Non-pigmented ciliary epithelial cell (primary cell): ENCODE data around the gene TNFRSF13B.
"Not testable (repeated sequence)": the region's sequence is repeated elsewhere in the genome, so short reads cannot be mapped to it uniquely, and the experiment has no call there.

ENCODE experiments used
- DNase-seq: peaks from one replicate; pipeline ENCODE4 v3.0.0-alpha.2; 2010; ENCODE audit warnings: low read depth

Gene TNFRSF13B

GRCh38 chr17:16961022-16961421 is 10.9 kb downstream of the TNFRSF13B start:
- DNase-seq: not testable (repeated sequence)

DNA sequence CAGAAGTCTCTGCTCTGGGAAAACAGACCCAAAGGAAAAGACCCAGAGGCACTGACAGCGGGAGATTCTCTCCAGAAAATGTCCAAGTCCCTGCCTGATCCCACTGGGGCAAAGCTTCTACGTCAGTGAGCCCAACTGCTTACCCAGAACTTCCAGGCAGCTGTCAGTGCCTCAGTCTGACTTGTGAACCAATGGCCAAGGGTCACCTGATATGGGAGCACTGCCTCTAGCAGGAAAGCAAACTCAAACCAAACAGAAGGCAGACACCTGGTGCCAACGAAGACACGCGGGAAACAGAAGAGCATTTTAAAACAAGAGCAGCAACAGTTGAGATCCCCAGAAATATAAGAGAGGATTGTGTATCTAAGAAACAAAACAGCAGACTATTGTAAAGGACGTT is 16.9 kb downstream of the TNFRSF13B start:
- not testable (repeated sequence) for DNase-seq

DNA sequence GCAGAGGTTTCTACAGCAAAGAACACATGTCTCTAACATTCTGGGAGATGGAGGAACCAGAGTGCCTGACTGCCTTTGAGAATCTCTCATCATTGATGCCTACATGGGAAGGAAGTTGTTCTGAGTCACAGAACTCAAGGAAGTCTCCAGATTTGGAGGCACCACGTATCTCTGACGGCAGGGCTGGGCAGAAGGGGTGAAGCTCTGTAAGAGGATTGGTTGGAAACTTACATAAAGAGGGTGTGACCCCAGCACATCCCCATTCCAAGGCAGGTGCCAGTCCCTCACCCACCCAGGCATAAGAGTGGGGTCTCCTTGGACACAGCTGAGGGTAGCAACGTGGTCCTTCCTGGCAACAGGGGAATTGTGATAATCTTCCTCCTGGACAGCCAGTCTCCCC is 17.4 kb downstream of the TNFRSF13B start:
- DNase-seq: no peak

- DNase-seq: no peak
Observed at GRCh38 chr17:16953841-16954240, 18.1 kb downstream of the TNFRSF13B start.

- no peak for DNase-seq
Observed at GRCh38 chr17:16953347-16953746, 18.6 kb downstream of the TNFRSF13B start.

- no peak for DNase-seq
Observed at GRCh38 chr17:16952401-16952800, 19.5 kb downstream of the TNFRSF13B start.

- DNase-seq: no peak
Observed at GRCh38 chr17:16950488-16950887, 21.4 kb downstream of the TNFRSF13B start.

GRCh38 chr17:16948587-16949376 is 23.1 kb downstream of the TNFRSF13B start:
- DNase-seq: no peak

DNA sequence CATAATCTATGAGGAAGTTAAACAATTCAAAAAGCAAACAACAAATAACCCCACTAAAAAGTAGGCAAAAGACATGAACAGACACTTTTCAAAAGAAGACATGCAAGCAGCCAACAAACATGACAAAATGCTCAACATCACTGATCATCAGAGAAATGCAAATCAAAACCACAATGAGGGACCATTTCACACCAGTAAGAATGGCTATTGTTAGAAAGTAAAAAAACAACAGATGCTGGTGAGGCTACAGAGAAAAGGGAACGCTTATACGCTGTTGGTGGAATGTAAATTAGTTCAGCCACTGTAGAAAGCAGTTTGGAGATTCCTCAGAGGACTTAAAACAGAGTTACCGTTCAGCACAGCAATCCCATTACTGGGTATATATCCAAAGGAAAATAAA is 24.4 kb downstream of the TNFRSF13B start:
- DNase-seq: no peak

GRCh38 chr17:16945663-16946218 is 26.2 kb downstream of the TNFRSF13B start:
- DNase-seq: no peak

DNA sequence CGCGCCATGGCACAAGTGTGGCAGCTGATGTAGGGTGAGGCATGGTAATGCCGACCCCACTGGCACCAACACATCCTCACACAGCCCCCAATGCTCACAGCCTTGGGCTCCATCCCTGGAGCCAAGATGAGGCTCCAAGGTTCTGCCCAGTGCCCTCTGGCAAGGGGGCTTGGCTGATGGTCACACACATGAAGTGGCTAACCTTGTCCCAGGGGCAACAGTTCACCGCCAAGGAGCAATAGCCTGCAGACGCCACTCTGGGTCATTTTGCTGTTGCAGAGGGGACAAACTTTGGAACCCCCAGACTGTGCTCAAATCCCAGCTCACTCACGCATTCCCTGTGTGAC is 26.8 kb downstream of the TNFRSF13B start:
- DNase-seq: no peak

DNA sequence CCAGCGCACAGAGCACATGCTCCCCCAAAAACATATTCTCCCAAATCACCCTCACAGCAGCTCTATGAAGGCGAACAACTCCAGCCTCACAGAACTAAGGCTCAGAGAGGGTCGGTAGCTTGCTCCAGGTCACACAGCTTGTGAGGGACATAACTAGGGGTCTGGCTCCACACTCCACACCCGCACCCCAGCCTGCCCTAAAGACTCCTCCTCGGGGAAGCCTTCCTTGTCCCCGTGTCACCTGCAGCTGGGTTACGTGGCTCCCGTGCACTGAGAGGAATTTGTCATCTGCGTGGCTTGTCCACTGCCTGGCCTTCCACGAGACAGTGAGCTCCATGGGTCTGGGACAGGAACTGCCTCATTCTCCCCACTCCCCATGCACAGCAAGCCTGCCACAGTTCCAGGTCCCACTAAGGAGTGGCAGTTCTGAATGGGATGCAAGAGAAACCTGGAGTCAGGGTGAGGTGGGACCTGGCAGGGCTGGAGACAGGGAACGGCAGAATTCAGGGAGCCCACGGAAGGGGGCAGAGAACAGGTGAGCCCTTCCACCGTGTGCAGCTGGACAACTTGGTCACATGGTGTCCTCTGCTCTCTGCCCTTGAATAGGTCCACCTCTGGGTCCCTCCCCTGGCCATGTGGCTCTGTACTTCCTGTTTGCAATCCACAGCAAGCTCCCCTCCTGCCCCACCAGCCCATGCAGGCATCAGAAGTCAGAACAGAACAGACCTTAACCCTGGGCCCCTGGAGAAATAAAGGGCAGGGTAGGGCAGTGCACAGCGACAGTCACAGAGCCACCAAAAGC is 27.4 kb downstream of the TNFRSF13B start:
- no peak for DNase-seq

DNA sequence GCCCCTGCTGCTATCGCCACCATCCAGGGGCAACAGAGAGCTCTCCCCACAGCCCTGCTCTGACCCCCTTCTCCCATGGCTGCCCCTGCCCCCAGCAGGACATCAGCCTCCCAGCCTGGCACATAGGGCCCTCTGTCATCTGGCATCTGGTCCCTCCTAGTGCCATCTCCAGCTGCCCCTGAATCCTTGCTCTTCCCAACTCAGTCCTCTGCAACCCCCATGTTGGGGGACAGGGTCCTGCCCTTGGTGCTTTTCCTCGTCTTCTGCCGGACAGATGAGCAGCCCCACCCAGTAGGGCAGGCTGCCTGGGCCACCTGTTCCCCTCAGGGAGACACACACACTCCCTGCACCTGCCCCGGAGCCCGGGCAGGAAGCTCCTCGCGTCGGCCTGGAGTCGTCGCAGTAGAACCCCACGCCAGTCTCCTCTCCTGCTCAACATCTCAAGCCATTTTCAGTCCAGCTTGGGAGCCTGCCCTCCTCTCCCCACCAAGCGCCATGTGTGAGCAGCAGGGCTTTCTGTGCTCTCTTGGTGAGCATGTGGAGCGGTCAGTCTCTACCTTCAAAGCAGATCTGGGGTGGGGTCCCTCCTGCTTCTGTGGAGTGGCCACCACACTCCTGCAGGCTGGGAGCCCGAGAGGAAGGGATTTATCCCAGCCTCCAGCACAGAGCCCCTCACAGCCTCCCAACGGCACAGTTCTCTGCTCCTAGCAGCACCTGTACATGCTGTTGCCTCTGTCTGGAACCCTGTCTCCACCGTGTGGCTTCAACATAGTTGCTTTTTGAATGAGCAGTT is 28.2 kb downstream of the TNFRSF13B start:
- no peak for DNase-seq

GRCh38 chr17:16943032-16943352 is 28.9 kb downstream of the TNFRSF13B start:
- no peak for DNase-seq

GRCh38 chr17:16942141-16943031 is 29.5 kb downstream of the TNFRSF13B start:
- no peak for DNase-seq

DNA sequence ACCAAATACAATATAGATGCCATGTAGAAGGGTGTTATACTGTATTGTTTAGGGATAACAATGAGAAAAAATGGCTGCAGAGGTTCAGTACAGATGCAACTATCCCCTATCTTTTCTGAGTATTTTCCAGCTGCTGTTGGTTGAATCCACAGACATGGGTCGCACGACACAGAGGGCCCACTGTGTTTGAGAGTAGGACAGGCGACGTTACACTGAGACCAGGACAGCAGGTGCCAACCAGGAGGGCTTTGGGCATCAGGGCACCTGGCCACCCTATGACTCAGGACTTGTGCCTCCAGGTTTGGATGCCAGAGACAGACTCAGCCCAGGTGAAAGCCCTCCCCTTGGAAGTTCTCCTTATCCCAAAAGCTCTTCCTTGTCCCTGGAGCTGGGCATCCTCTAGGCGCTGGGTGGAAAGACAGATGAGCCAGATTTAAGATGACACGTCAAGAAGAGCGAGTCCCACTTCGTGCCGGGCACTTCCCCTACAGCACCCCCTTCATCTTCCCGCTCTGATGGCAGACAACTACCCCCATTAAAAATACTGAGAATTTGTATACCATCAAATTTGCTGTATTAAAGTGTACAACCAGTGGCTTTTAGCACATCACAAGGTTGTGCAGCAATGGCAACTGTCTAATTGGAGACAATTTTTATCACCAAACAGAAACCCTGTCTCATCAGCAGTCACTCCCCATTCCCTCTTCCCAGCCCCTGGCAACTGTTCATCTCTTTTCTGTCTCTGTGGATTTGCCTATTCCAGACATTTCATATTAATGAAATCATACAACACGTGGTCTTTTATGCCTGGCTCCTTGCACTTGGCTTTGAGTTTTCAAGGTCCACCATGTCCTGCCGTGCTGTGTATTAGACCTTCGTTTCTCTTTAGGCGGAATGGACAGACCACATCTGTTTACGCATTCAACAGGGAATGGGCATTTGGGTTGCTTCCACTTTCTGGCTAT is 30.6 kb downstream of the TNFRSF13B start:
- no peak for DNase-seq

- DNase-seq: no peak
Observed at GRCh38 chr17:16940116-16940881, 31.6 kb downstream of the TNFRSF13B start.

GRCh38 chr17:16939606-16940115 is 32.3 kb downstream of the TNFRSF13B start:
- DNase-seq: no peak

- no peak for DNase-seq
Observed at GRCh38 chr17:16939208-16939576, 32.7 kb downstream of the TNFRSF13B start.
